ENCODE results near the gene LAMB1.

The LAMB1 gene

GRCh38 chr7:107998150-107998549, 4.8 kb downstream of the LAMB1 start:
- DNase-seq = no peak

- no peak for DNase-seq
These were observed 6.7 kb downstream of the LAMB1 start for GRCh38 chr7:107996072-107996882.

GRCh38 chr7:107995184-107996071, 7.5 kb downstream of the LAMB1 start:
- no peak for DNase-seq

- DNase-seq = no peak
These were observed 8.4 kb downstream of the LAMB1 start for GRCh38 chr7:107994421-107995030.

GRCh38 chr7:107993891-107994291, 9.1 kb downstream of the LAMB1 start:
- no peak for DNase-seq

- DNase-seq = no peak
These were observed 13.2 kb downstream of the LAMB1 start for GRCh38 chr7:107989618-107990373.

GRCh38 chr7:107982918-107983389, 20.0 kb downstream of the LAMB1 start:
- DNase-seq = no peak

GRCh38 chr7:107982042-107982840, 20.7 kb downstream of the LAMB1 start:
- no peak for DNase-seq

- no peak for DNase-seq
These were observed 21.5 kb downstream of the LAMB1 start for GRCh38 chr7:107981466-107981865.

- no peak for DNase-seq
These were observed 22.2 kb downstream of the LAMB1 start for GRCh38 chr7:107980671-107981190.

- DNase-seq = no peak
These were observed 22.8 kb downstream of the LAMB1 start for GRCh38 chr7:107980171-107980570.

- DNase-seq = no peak
These were observed 24.0 kb downstream of the LAMB1 start for GRCh38 chr7:107978815-107979408.

GRCh38 chr7:107977048-107977447, 25.9 kb downstream of the LAMB1 start:
- DNase-seq = no peak

- no peak for DNase-seq
These were observed 26.3 kb downstream of the LAMB1 start for GRCh38 chr7:107976620-107977019.

GRCh38 chr7:107975394-107976013, 27.5 kb downstream of the LAMB1 start:
- no peak for DNase-seq

GRCh38 chr7:107973861-107974260, 29.1 kb downstream of the LAMB1 start:
- DNase-seq = no peak

- no peak for DNase-seq
These were observed 30.0 kb downstream of the LAMB1 start for GRCh38 chr7:107972941-107973376.

GRCh38 chr7:107972075-107972482, 30.9 kb downstream of the LAMB1 start:
- DNase-seq = no peak

GRCh38 chr7:107971613-107972012, 31.3 kb downstream of the LAMB1 start:
- no peak for DNase-seq

- no peak for DNase-seq
These were observed 31.9 kb downstream of the LAMB1 start for GRCh38 chr7:107971100-107971499.
